WERI-Rb-1 (cell line): ENCODE results near the gene SBK1.

ENCODE experiments used
- DNase-seq: peaks from one replicate; pipeline ENCODE4 v3.0.0-alpha.2; 2020
- H3K27ac ChIP-seq: fragments of 250-450 bp; sonication (Bioruptor Pico); 2 replicates; pipeline ENCODE4 v1.5.1; 2020; ENCODE audit warnings: mild to moderate bottlenecking, moderate library complexity
- H3K27me3 ChIP-seq: fragments of 250-450 bp; sonication (Bioruptor Pico); 2 replicates; pipeline ENCODE4 v1.5.1; 2021; ENCODE audit warnings: mild to moderate bottlenecking, low read depth, moderate library complexity; ENCODE audit not compliant: insufficient read depth, severe bottlenecking
- H3K36me3 ChIP-seq: fragments of 250-450 bp; sonication (Bioruptor Pico); 2 replicates; pipeline ENCODE4 v1.5.1; 2020; ENCODE audit warnings: mild to moderate bottlenecking, moderate library complexity
- H3K4me3 ChIP-seq: 2 replicates; pipeline ENCODE4 v1.5.1; 2011; ENCODE audit warnings: low read depth, mild to moderate bottlenecking, control low read depth, low read length
- H3K9me3 ChIP-seq: fragments of 250-450 bp; sonication (Bioruptor Pico); 2 replicates; pipeline ENCODE4 v1.5.1; 2021; ENCODE audit warnings: mild to moderate bottlenecking, moderate library complexity; ENCODE audit not compliant: severe bottlenecking
- TF ChIP-seq, protein P1 (sequence below): IDR thresholded peaks from 2 replicates; pipeline ENCODE4 v1.5.1; 2011; ENCODE audit warnings: low read depth, mild to moderate bottlenecking, control low read depth, inconsistent platforms, low read length

SBK1 gene

DNA sequence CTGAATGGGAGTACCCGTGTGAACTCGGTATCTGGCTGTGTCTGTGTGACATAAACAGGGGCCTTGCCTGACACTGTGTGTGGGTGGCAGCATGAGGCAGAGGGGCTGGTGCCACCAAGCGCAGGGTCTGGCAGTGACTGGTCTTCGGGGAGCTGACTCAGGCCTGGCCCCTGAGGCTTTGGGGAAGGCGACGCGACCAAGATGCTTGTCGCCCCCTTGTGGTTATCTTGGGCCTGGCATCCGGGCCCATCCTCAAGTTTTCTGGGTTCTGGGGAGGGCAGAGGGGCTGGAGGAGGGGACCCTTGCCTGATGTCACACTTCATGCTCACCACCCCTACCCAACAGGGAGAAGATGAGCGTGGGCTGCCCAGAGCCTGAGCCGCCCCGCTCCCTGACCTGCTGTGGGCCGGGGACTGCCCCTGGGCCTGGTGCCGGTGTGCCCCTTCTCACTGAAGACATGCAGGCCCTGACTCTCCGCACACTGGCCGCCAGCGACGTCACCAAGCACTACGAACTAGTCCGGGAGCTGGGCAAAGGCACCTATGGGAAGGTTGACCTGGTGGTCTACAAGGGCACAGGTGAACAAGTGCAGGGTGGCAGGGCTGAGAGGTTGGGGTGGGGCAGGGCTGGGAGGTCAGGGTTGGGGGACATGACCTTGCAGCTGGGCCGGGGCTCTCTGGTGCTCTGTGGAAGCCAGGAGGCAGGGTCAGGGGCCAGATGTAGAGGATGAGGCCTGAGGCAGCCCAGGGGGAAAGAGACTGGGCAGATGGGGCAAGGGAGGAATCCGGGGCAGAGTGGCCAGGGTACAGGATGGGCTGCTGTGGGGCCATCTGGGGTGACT is 24.9 kb downstream of the SBK1 start:
- TF ChIP-seq, protein P1, sequence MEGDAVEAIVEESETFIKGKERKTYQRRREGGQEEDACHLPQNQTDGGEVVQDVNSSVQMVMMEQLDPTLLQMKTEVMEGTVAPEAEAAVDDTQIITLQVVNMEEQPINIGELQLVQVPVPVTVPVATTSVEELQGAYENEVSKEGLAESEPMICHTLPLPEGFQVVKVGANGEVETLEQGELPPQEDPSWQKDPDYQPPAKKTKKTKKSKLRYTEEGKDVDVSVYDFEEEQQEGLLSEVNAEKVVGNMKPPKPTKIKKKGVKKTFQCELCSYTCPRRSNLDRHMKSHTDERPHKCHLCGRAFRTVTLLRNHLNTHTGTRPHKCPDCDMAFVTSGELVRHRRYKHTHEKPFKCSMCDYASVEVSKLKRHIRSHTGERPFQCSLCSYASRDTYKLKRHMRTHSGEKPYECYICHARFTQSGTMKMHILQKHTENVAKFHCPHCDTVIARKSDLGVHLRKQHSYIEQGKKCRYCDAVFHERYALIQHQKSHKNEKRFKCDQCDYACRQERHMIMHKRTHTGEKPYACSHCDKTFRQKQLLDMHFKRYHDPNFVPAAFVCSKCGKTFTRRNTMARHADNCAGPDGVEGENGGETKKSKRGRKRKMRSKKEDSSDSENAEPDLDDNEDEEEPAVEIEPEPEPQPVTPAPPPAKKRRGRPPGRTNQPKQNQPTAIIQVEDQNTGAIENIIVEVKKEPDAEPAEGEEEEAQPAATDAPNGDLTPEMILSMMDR = peak; percentile 88
- Histone ChIP-seq H3K4me3 (no peak overlapping the region), H3K27me3 (no peaks in the 10 kb centered on the region), H3K9me3 (no peaks in the 10 kb centered on the region), H3K27ac (no peak overlapping the region), H3K36me3 (peaks cover 20% of the 10 kb centered on the region)
- peak; percentile 68 for DNase-seq

- TF ChIP-seq, protein P1 = no peak
- no peak for DNase-seq
Observed at GRCh38 chr16:28318042-28318744, 25.9 kb downstream of the SBK1 start.

DNA sequence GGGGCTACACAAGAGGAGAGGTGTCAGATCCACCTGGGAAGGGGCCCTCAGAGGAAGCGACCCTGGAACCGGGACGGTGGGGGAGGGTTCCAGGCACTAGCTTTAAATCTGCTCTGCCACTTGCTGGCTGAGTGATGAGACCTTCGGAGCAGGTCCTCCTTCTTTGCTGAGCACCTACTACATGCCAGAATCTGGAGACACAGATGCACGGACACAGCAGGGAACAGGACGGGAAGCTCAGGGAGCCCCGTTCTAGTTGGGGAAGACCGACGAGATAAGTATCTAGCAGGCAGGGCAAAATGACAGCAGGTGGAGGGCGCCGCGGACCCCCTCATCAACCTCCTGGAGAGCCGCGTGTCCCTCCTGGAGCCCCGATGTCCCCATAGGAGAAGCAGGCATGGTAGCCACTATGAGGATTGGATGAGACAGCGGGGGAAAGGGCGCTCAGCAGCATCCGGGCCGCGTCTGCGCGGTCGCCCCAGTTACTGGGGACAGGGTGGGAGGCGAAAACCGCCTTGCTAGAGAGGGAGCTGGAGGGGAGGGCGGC is 27.2 kb downstream of the SBK1 start:
- Histone ChIP-seq H3K27me3 (no peaks in the 10 kb centered on the region), H3K27ac (no peak overlapping the region), H3K36me3 (peaks cover 20% of the 10 kb centered on the region), H3K4me3 (no peak overlapping the region), H3K9me3 (no peaks in the 10 kb centered on the region)
- TF ChIP-seq, protein P1 = no peak
- no peak for DNase-seq

More at GRCh38 chr16:28318042-28318744, 25.9 kb downstream of the SBK1 start:
- Histone ChIP-seq H3K4me3 (no peak overlapping the region), H3K36me3 (peaks cover 20% of the 10 kb centered on the region), H3K9me3 (no peaks in the 10 kb centered on the region), H3K27me3 (no peaks in the 10 kb centered on the region), H3K27ac (no peak overlapping the region)

- no peak for DNase-seq
- Histone ChIP-seq H3K9me3 (no peaks in the 10 kb centered on the region), H3K27me3 (no peaks in the 10 kb centered on the region), H3K4me3 (no peak overlapping the region), H3K27ac (no peak overlapping the region), H3K36me3 (peaks cover 20% of the 10 kb centered on the region)
- TF ChIP-seq, protein P1 = no peak
Observed at GRCh38 chr16:28320023-28320561, 27.8 kb downstream of the SBK1 start.

GRCh38 chr16:28320741-28321140 is 28.4 kb downstream of the SBK1 start:
- Histone ChIP-seq H3K4me3 (no peak overlapping the region), H3K9me3 (no peaks in the 10 kb centered on the region), H3K27me3 (no peaks in the 10 kb centered on the region), H3K36me3 (peaks cover 20% of the 10 kb centered on the region), H3K27ac (no peak overlapping the region)
- no peak for DNase-seq
- TF ChIP-seq, protein P1 = no peak
